GM12878 (cell line): Measurements from ENCODE around the gene PKM. TPM values are rescaled to one million over a fixed set of nuclear protein-coding genes. Genes with fewer than 3 reads are reported as not detected.

ENCODE experiments used
- ATAC-seq: fragments of 200-7000 bp; cut with Tn5 transposase; 3 replicates; pipeline ENCODE4 v1.9.1; 2020; ENCODE audit warnings: mild to moderate bottlenecking, moderate library complexity
- BruUV-seq: library from RNA; stranded (reverse); fragments of 400-500 nt; replicated peaks from 2 replicates; lab custom pipeline; 2021; lab: Mats Ljungman, UMichigan
- CTCF ChIA-PET: fragments of 300-600 bp; sonication (Branson Sonifier 250); formaldehyde crosslinking; extraction: SDS; loops from one replicate; lab custom pipeline; 2021; ENCODE audit warnings: inconsistent platforms; lab: Yijun Ruan, JAX
- POLR2A ChIA-PET: fragments of 350-600 bp; formaldehyde crosslinking; extraction: SDS; loops from one replicate; lab custom pipeline; 2021; ENCODE audit warnings: inconsistent platforms; lab: Charles Lee
- RAD21 ChIA-PET: fragments of 300-600 bp; sonication (Branson Sonifier 250); formaldehyde crosslinking; loops from one replicate; lab custom pipeline; 2023; ENCODE audit warnings: antibody characterized with exemption; ENCODE audit not compliant: unreplicated experiment; lab: Charles Lee
- SMC1A ChIA-PET: fragments of 300-600 bp; sonication (Branson Sonifier 250); formaldehyde crosslinking; loops from one replicate; lab custom pipeline; 2023; ENCODE audit not compliant: unreplicated experiment, uncharacterized antibody; lab: Charles Lee
- DNase-seq: peaks from one replicate; pipeline ENCODE4 v3.0.0-alpha.2; 2011; ENCODE audit warnings: low read depth, low spot score
- FAIRE-seq: peaks from 3 replicates; lab custom pipeline; 2011; peaks lifted over from hg19 to GRCh38; lab: Jason Lieb, UNC
- H2AFZ ChIP-seq: 2 replicates; pipeline ENCODE4 v1.6.0; 2011; ENCODE audit warnings: low read depth, low read length, control low read depth; ENCODE audit not compliant: control insufficient read depth
- H3K27ac ChIP-seq: 2 replicates; pipeline ENCODE4 v1.5.1; 2011; ENCODE audit warnings: control low read depth; ENCODE audit not compliant: control insufficient read depth, insufficient read depth
- H3K27me3 ChIP-seq, 2 experiments: replicated peaks in 1 of 2; 2 replicates each; pipeline versions ENCODE4 v1.6.0 to v1.6.1; 2011; ENCODE audit warnings: low read length in 1 of 2; ENCODE audit not compliant: control insufficient read depth in 2 of 2, insufficient read depth in 2 of 2
- H3K36me3 ChIP-seq, 2 experiments: 2 replicates each; pipeline ENCODE4 v1.5.1; 2011; ENCODE audit warnings: low read length in 1 of 2; ENCODE audit not compliant: control insufficient read depth in 2 of 2, insufficient read depth in 2 of 2
- H3K4me1 ChIP-seq: 2 replicates; pipeline ENCODE4 v1.6.1; 2011; ENCODE audit warnings: mild to moderate bottlenecking, low read length, moderate library complexity, mixed read lengths; ENCODE audit not compliant: control insufficient read depth, insufficient read depth
- H3K4me2 ChIP-seq: 2 replicates; pipeline ENCODE4 v1.6.0; 2011; ENCODE audit warnings: control low read depth; ENCODE audit not compliant: control insufficient read depth, insufficient read depth
- H3K4me3 ChIP-seq: fragments of 200-600 bp; sonication (generic); 2 replicates; pipeline ENCODE4 v1.5.1; 2016
- H3K79me2 ChIP-seq: 2 replicates; pipeline ENCODE4 v1.6.0; 2011; ENCODE audit warnings: low read length; ENCODE audit not compliant: control insufficient read depth, insufficient read depth
- H3K9ac ChIP-seq: 2 replicates; pipeline ENCODE4 v1.8.0; 2011; ENCODE audit warnings: low read length, control low read depth, mixed read lengths; ENCODE audit not compliant: control insufficient read depth, insufficient read depth
- H3K9me3 ChIP-seq: replicated peaks from 3 replicates; pipeline ENCODE4 v1.5.1; 2011; ENCODE audit warnings: mild to moderate bottlenecking, low read length; ENCODE audit not compliant: control insufficient read depth, insufficient read depth
- H4K20me1 ChIP-seq: 2 replicates; pipeline ENCODE4 v1.6.0; 2011; ENCODE audit not compliant: control insufficient read depth, insufficient read depth
- BMI1 ChIP-seq: fragments of 450-650 bp; IDR thresholded peaks from 2 replicates; pipeline ENCODE4 v1.6.1; 2016; ENCODE audit warnings: mild to moderate bottlenecking, moderate library complexity, borderline replicate concordance
- IKZF1 ChIP-seq: fragments of 450-650 bp; conservative IDR thresholded peaks from 2 replicates; pipeline ENCODE4 v1.6.1; 2017; ENCODE audit warnings: antibody characterized with exemption, mild to moderate bottlenecking
- MEF2A ChIP-seq: IDR thresholded peaks from 2 replicates; pipeline ENCODE4 v1.6.1; 2011; ENCODE audit warnings: low read depth, mild to moderate bottlenecking, low read length, moderate library complexity; ENCODE audit not compliant: insufficient read depth
- MLLT1 ChIP-seq: fragments of 450-650 bp; IDR thresholded peaks from 2 replicates; pipeline ENCODE4 v1.6.1; 2016; ENCODE audit warnings: mild to moderate bottlenecking
- PAX8 ChIP-seq: fragments of 450-650 bp; IDR thresholded peaks from 2 replicates; pipeline ENCODE4 v1.6.1; 2017; ENCODE audit warnings: mild to moderate bottlenecking, moderate library complexity
- PBX3 ChIP-seq: IDR thresholded peaks from 2 replicates; pipeline ENCODE4 v1.6.1; 2011; ENCODE audit warnings: mild to moderate bottlenecking, low read depth, low read length, moderate library complexity; ENCODE audit not compliant: insufficient replicate concordance
- RCOR1 ChIP-seq: conservative IDR thresholded peaks from 2 replicates; pipeline ENCODE4 v1.6.1; 2012; ENCODE audit warnings: low read depth, low read length, improper control_type of control experiment
- ZNF24 ChIP-seq: fragments of 450-650 bp; IDR thresholded peaks from 2 replicates; pipeline ENCODE4 v1.6.1; 2017; ENCODE audit warnings: antibody characterized with exemption, mild to moderate bottlenecking
- ZSCAN29 ChIP-seq: fragments of 450-650 bp; IDR thresholded peaks from 2 replicates; pipeline ENCODE4 v1.6.1; 2017; ENCODE audit warnings: mild to moderate bottlenecking, moderate library complexity
- WGBS: methylation state at CpG from one replicate; pipeline ENCODE4 v1.1.6; 2016; ENCODE audit warnings: low lambda C conversion rate; ENCODE audit not compliant: insufficient replicate concordance, insufficient coverage; ENCODE audit errors: missing lambda C conversion rate; 5-methylcytosine and 5-hydroxymethylcytosine counted together
- in situ Hi-C: fragments of 300-500 bp; cut with MboI; formaldehyde crosslinking; loops from 9 replicates; pipeline ENCODE4 v1.14.3; 2018; ENCODE audit warnings: mixed read lengths
- intact Hi-C: fragments of 100-400 bp; cut with micrococcal nuclease; formaldehyde crosslinking; loops from one replicate; pipeline ENCODE4 v1.14.2; 2022; ENCODE audit not compliant: unreplicated experiment
- polyA plus RNA-seq, 11 experiments: library from polyadenylated mRNA; depleted of rRNA in 4 of 11; unstranded in 6 of 11; stranded (reverse) in 5 of 11; fragments of >200 nt; fragmentation: Nextera tagmentation in 4 of 11; fragmentation: Illumina TruSeq in 1 of 11; extraction: Ambion mirVana in 4 of 11; extraction: Trizol in 1 of 11; gene quantifications; 1 replicate in 1 of 11; 2 replicates in 10 of 11; pipeline versions ENCODE4 v1.2.1 to v1.2.3, GENCODE V29; 2011 to 2016; ENCODE audit warnings: inconsistent platforms in 2 of 11, missing spikeins in 2 of 11, low read depth in 1 of 11
- total RNA-seq, 4 experiments: library from RNA; depleted of rRNA in 3 of 4; stranded (reverse); fragments of >200 nt in 3 of 4; fragmentation: Illumina TruSeq in 1 of 4; extraction: Trizol in 1 of 4; gene quantifications; 2 replicates each; pipeline versions ENCODE4 v1.2.1 to v1.2.3, GENCODE V29; 2013 to 2021

Gene PKM
- total and polyA plus RNA-seq, 10 of the 15 experiments (the other 5 are each of a cell fraction or from before 2014, with no cell fraction given) = 491 to 2,011 (median 1,433) TPM

- SMC1A ChIA-PET = no interaction called here
- no peaks in the 10 kb centered on the region; the same call in 1 of the 2 replicates for H3K4me1 ChIP-seq
Measured at GRCh38 chr15:72196409-72197040, 34.5 kb downstream of the PKM start.

More at GRCh38 chr15:72196409-72197040, 34.5 kb downstream of the PKM start:
- Histone ChIP-seq H3K9ac (no peak overlapping the region), H3K27ac (no peak overlapping the region), H3K36me3 (peaks cover 28 to 33% of the 10 kb centered on the region in 2 experiments), H3K4me2 (no peak overlapping the region), H3K79me2 (no peaks in the 10 kb centered on the region), H3K4me3 (no peak overlapping the region), H3K27me3 (no peaks in the 10 kb centered on the region), H3K9me3 (no peaks in the 10 kb centered on the region), H2AFZ (no peak overlapping the region), H4K20me1 (peaks cover 2% of the 10 kb centered on the region; the same call in 1 of the 2 replicates)
- DNase-seq (no peak), ATAC-seq (no peak), FAIRE-seq (no peak)
- CTCF ChIA-PET = no interaction called here
- in situ Hi-C loops = no loop called here
- TF ChIP-seq ZSCAN29 (no peak), ZNF24 (no peak), PBX3 (no peak), PAX8 (no peak), RCOR1 (no peak), BMI1 (no peak), IKZF1 (no peak), MEF2A (no peak), MLLT1 (no peak)
- 91% methylated on average over 12 of the region's 13 CpGs for WGBS
- intact Hi-C loops = loop anchor here (5.0 kb wide), 1 partner anchor 91 kb away; no protein-coding TSS in a partner anchor
- RAD21 ChIA-PET = no interaction called here
- no TSS peak for BruUV-seq
- POLR2A ChIA-PET = no interaction called here
